HepG2 (cell line): ENCODE results near the gene TSC22D2. TPM values are rescaled to one million over a fixed set of nuclear protein-coding genes. Genes with fewer than 3 reads are reported as not detected.

Experiments used
- ETV5 ChIP-seq: IDR thresholded peaks from 2 replicates; pipeline ENCODE4 v1.6.1; 2018; ENCODE audit warnings: missing biosample characterization, missing genetic modification reagents, inconsistent platforms, borderline replicate concordance
- MTA3 ChIP-seq: sonication (generic); formaldehyde crosslinking; IDR thresholded peaks from 2 replicates; pipeline ENCODE4 v1.4.0; 2020; ENCODE audit warnings: missing genetic modification reagents
- MXI1 ChIP-seq: IDR thresholded peaks from 3 replicates; pipeline ENCODE4 v1.6.1; 2012; ENCODE audit warnings: low read depth, low read length, inconsistent platforms, borderline replicate concordance
- MZF1 ChIP-seq: sonication (generic); formaldehyde crosslinking; IDR thresholded peaks from 2 replicates; pipeline ENCODE4 v1.8.1; 2023; ENCODE audit warnings: mild to moderate bottlenecking, missing genetic modification reagents, borderline replicate concordance
- RBM39 ChIP-seq: fragments of 200-400 bp; formaldehyde crosslinking; IDR thresholded peaks from one replicate; pipeline ENCODE4 v1.6.1; 2018; ENCODE audit warnings: antibody characterized with exemption, mild to moderate bottlenecking, low read depth, low read length; ENCODE audit not compliant: poor library complexity, severe bottlenecking
- ZBTB40 ChIP-seq, 2 experiments: fragments of 450-650 bp in 1 of 2; sonication (generic) in 1 of 2; formaldehyde crosslinking in 1 of 2; IDR thresholded peaks; 2 replicates each; pipeline versions ENCODE4 v1.6.1 to v1.8.0; 2016 to 2022; ENCODE audit warnings: antibody characterized with exemption in 1 of 2, mild to moderate bottlenecking in 1 of 2, missing genetic modification reagents in 1 of 2
- ZKSCAN1 ChIP-seq: fragments of 150-350 bp; IDR thresholded peaks from 2 replicates; pipeline ENCODE4 v1.6.1; 2014; ENCODE audit warnings: low read length
- ZNF558 ChIP-seq: sonication (generic); formaldehyde crosslinking; IDR thresholded peaks from 2 replicates; pipeline ENCODE4 v1.9.0; 2022; ENCODE audit warnings: mild to moderate bottlenecking, missing genetic modification reagents, borderline replicate concordance
- polyA plus RNA-seq, 8 experiments: library from polyadenylated mRNA; depleted of rRNA in 3 of 8; stranded (reverse) in 7 of 8; unstranded in 1 of 8; fragments of >200 nt; fragmentation: Illumina TruSeq in 4 of 8; extraction: Trizol in 4 of 8; gene quantifications; 2 replicates each; pipeline versions ENCODE4 v1.2.1 to v1.2.3, GENCODE V29; 2011 to 2016; ENCODE audit warnings: low read depth in 4 of 8, missing spikeins in 1 of 8, mixed read lengths in 1 of 8; ENCODE audit not compliant: insufficient read depth in 1 of 8
- total RNA-seq, 5 experiments: library from RNA; depleted of rRNA; stranded (reverse); fragments of >200 nt; fragmentation: Illumina TruSeq; extraction: Trizol; gene quantifications; 2 replicates each; pipeline ENCODE4 v1.2.3, GENCODE V29; 2016; ENCODE audit warnings: low read depth in 1 of 5
- TF ChIP-seq, protein P1 (sequence below): sonication (generic); formaldehyde crosslinking; conservative IDR thresholded peaks from 2 replicates; pipeline ENCODE4 v1.4.0; 2020; ENCODE audit warnings: missing genetic modification reagents
- TF ChIP-seq, protein P2 (sequence below): sonication (generic); formaldehyde crosslinking; IDR thresholded peaks from 2 replicates; pipeline ENCODE4 v1.8.0; 2022; ENCODE audit warnings: mild to moderate bottlenecking, missing genetic modification reagents

TSC22D2 gene
- total and polyA plus RNA-seq, 2 of the 13 experiments (the other 11 are each of a cell fraction or from before 2014, with no cell fraction given): 4.6 to 8.2 TPM

DNA sequence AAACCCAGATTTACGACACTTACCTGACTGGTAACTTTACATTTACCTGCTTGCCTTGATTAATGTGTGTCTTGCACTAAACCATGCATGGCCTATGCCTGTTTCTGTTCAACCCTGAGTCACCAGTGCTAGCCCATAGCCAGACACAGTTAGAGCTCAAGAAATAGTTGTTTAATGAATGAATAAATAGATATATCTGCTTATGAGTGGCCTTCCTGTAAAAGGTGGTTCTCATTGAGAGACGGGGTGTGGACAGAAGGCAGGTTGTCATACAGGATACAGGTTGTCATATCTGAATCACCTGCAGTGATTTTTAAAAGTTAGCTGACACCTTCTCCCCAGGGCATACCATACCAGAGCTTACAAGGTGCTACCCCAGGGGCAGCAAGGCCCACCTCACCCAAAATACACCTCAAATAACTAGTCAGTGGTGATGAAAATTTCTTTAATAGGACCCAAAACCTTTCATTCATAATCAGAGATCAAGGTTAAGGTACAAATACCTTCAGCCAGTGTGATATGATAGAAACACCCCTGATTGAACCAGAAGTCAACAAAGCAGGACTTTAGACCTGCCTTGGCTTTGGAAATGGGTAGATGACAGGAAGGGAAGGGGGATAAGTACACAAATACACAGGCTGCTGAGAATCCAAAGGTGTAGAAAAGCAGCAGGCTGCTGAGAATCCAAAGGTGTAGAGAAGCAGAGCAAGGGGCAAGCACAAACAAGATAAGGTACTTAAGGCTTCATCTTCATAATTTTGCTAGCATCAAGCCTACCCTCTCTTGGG lies 45.4 kb upstream of the TSC22D2 start (continued):
- TF ChIP-seq ZBTB40 (IDR thresholded peaks at IDR 0.05) (no peak), ZBTB40 (CRISPR knock-in tag; IDR thresholded peaks at IDR 0.05) (no peak), ETV5 (peak; percentile 37; the same call in 1 of the 2 replicates), ZNF558 (CRISPR knock-in tag) (no peak), ZKSCAN1 (no peak), RBM39 (no peak), MZF1 (CRISPR knock-in tag) (no peak), MTA3 (CRISPR knock-in tag) (no peak), MXI1 (no peak)
- TF ChIP-seq, protein P1, sequence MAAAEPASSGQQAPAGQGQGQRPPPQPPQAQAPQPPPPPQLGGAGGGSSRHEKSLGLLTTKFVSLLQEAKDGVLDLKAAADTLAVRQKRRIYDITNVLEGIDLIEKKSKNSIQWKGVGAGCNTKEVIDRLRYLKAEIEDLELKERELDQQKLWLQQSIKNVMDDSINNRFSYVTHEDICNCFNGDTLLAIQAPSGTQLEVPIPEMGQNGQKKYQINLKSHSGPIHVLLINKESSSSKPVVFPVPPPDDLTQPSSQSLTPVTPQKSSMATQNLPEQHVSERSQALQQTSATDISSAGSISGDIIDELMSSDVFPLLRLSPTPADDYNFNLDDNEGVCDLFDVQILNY (CRISPR knock-in tag): no peak
- TF ChIP-seq, protein P2, sequence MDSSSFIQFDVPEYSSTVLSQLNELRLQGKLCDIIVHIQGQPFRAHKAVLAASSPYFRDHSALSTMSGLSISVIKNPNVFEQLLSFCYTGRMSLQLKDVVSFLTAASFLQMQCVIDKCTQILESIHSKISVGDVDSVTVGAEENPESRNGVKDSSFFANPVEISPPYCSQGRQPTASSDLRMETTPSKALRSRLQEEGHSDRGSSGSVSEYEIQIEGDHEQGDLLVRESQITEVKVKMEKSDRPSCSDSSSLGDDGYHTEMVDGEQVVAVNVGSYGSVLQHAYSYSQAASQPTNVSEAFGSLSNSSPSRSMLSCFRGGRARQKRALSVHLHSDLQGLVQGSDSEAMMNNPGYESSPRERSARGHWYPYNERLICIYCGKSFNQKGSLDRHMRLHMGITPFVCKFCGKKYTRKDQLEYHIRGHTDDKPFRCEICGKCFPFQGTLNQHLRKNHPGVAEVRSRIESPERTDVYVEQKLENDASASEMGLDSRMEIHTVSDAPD (CRISPR knock-in tag): no peak
- TF ChIP-seq, all 625 proteins: peak for 39
